PC-3 (cell line): ENCODE data around the gene JOSD1.

Experiments used
- EZH2 ChIP-seq: fragments of 300-600 bp; sonication (generic); IDR thresholded peaks from one replicate; pipeline ENCODE4 v1.6.1; 2017; ENCODE audit warnings: antibody characterized with exemption, mild to moderate bottlenecking, low read length; ENCODE audit not compliant: unreplicated experiment
- EZH2phosphoT487 ChIP-seq: fragments of 300-600 bp; sonication (generic); IDR thresholded peaks from 2 replicates; pipeline ENCODE4 v1.6.1; 2018; ENCODE audit warnings: mild to moderate bottlenecking, antibody characterized with exemption, low read length, borderline replicate concordance
- TF ChIP-seq, protein P1 (sequence below): fragments of 300-600 bp; sonication (generic); conservative IDR thresholded peaks from 2 replicates; pipeline ENCODE4 v1.5.1; 2017; ENCODE audit warnings: antibody characterized with exemption, low read depth, mild to moderate bottlenecking, low read length

DNA sequence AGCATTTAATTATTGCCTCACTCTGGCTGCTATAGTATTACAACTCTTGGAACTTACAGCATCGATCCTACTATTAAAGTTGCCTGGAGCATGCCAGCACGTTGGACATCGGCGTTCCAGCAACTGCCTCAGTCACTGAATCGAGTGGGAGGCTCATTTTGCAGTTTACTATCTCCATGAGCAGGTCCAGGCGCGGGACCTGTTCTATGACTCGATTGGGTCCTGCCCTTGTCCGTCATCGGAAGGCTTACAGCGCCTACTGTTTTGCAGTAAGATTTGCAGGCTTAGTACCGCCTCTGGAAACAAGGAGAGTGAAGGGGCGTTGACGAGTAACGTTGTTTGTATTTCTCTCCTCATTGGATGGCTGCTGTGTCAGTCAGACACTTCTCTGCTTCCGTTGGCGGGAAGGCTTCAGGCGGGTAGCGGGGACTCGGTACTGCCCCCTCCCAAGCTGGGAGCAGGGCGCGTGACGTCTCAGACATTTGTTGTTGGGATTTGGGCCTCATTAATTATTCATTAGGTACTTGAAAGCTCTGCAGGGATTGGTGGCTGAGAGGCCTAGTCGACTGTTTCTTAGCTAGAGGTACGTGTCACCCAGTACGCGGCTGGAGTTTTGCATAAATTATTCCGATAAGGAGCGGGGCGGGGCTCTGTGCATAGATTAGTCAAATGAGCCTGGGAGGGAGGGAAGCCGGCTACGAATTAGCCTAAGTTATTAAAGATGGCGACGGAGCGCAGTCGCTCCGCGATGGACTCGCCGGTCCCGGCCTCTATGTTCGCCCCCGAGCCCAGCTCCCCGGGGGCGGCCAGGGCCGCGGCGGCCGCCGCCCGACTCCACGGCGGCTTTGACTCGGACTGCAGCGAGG is 4.7 kb upstream of the JOSD1 start, which contains the start of gene GTPBP1:
- TF ChIP-seq, protein P1, sequence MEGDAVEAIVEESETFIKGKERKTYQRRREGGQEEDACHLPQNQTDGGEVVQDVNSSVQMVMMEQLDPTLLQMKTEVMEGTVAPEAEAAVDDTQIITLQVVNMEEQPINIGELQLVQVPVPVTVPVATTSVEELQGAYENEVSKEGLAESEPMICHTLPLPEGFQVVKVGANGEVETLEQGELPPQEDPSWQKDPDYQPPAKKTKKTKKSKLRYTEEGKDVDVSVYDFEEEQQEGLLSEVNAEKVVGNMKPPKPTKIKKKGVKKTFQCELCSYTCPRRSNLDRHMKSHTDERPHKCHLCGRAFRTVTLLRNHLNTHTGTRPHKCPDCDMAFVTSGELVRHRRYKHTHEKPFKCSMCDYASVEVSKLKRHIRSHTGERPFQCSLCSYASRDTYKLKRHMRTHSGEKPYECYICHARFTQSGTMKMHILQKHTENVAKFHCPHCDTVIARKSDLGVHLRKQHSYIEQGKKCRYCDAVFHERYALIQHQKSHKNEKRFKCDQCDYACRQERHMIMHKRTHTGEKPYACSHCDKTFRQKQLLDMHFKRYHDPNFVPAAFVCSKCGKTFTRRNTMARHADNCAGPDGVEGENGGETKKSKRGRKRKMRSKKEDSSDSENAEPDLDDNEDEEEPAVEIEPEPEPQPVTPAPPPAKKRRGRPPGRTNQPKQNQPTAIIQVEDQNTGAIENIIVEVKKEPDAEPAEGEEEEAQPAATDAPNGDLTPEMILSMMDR, result no peak
- TF ChIP-seq EZH2, result no peak
- TF ChIP-seq EZH2phosphoT487, result no peak
